Chondrocyte (in vitro differentiated cells): ENCODE measurements around the gene KRTAP9-7. TPM values are rescaled to one million over a fixed set of nuclear protein-coding genes. Genes with fewer than 3 reads are reported as not detected.
"Not testable (repeated sequence)": the region's sequence is repeated elsewhere in the genome, so short reads cannot be mapped to it uniquely, and the experiment has no call there.

Experiments used
- DNase-seq: peaks from one replicate; pipeline ENCODE4 v3.0.0; 2021; ENCODE audit warnings: mixed read lengths, low spot score
- H3K27ac Mint-ChIP-seq: one replicate; pipeline ENCODE4 v1.8.0; 2021; ENCODE audit warnings: mild to moderate bottlenecking, moderate library complexity, mixed read lengths; ENCODE audit not compliant: unreplicated experiment
- H3K27me3 Mint-ChIP-seq: 2 replicates; pipeline ENCODE4 v1.8.0; 2021; ENCODE audit warnings: low read depth, mixed read lengths
- H3K36me3 Mint-ChIP-seq: 2 replicates; pipeline ENCODE4 v1.8.0; 2021; ENCODE audit warnings: low read depth, mixed read lengths
- H3K4me1 Mint-ChIP-seq: 2 replicates; pipeline ENCODE4 v1.8.0; 2021; ENCODE audit warnings: low read depth, mild to moderate bottlenecking, mixed read lengths
- H3K4me3 Mint-ChIP-seq: one replicate; pipeline ENCODE4 v1.8.0; 2021; ENCODE audit warnings: mild to moderate bottlenecking, moderate library complexity, mixed read lengths; ENCODE audit not compliant: unreplicated experiment
- H3K9me3 Mint-ChIP-seq: 2 replicates; pipeline ENCODE4 v1.8.0; 2021; ENCODE audit warnings: low read depth, mixed read lengths
- long read RNA-seq: library from polyadenylated mRNA; stranded (forward); transcript quantifications from one replicate; pipeline ENCODE4 v2.0.0, GENCODE V29; 2021
- total RNA-seq: library from RNA; stranded (reverse); gene quantifications from 3 replicates; pipeline ENCODE4 v1.2.1, GENCODE V29; 2021
- TF ChIP-seq, protein P1 (sequence below): fragments of 200-600 bp; sonication (generic); IDR thresholded peaks from 2 replicates; pipeline ENCODE4 v1.5.0; 2021; ENCODE audit warnings: antibody characterized with exemption, mild to moderate bottlenecking, moderate library complexity

KRTAP9-7 gene
- not detected in 3 replicates for total RNA-seq
- long read RNA-seq: 0 reads

DNA sequence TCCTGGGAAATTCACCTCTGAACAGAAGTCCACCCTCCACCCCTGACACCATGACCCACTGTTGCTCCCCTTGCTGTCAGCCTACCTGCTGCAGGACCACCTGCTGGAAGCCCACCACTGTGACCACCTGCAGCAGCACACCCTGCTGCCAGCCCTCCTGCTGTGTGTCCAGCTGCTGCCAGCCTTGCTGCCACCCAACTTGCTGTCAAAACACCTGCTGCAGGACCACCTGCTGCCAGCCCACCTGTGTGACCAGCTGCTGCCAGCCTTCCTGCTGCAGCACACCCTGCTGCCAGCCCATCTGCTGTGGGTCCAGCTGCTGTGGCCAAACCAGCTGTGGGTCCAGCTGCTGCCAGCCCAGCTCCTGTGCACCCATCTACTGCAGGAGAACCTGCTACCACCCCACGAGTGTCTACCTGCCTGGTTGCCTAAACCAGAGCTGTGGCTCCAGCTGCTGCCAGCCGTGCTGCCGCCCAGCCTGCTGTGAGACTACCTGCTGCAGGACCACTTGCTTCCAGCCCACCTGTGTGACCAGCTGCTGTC lies at the start of gene KRTAP9-7:
Gene KRTAP9-7, plus strand, starts transcription at position 51 of the 543 bp plus-strand sequence. Its CDS starts 0 bp downstream, at position 51.
- DNase-seq, H3K27me3 Mint-ChIP-seq, H3K4me3 Mint-ChIP-seq, H3K9me3 Mint-ChIP-seq, H3K27ac Mint-ChIP-seq, H3K36me3 Mint-ChIP-seq, H3K4me1 Mint-ChIP-seq: not testable (repeated sequence)

- no peaks in the 10 kb centered on the region for H3K36me3 Mint-ChIP-seq
- H3K9me3 Mint-ChIP-seq: peaks cover 2% of the 10 kb centered on the region
- no peak for DNase-seq
- H3K27me3 Mint-ChIP-seq: peaks cover 20% of the 10 kb centered on the region
- H3K27ac Mint-ChIP-seq: no peak overlapping the region
- no peak overlapping the region for H3K4me3 Mint-ChIP-seq
- no peaks in the 10 kb centered on the region for H3K4me1 Mint-ChIP-seq
- TF ChIP-seq, protein P1, sequence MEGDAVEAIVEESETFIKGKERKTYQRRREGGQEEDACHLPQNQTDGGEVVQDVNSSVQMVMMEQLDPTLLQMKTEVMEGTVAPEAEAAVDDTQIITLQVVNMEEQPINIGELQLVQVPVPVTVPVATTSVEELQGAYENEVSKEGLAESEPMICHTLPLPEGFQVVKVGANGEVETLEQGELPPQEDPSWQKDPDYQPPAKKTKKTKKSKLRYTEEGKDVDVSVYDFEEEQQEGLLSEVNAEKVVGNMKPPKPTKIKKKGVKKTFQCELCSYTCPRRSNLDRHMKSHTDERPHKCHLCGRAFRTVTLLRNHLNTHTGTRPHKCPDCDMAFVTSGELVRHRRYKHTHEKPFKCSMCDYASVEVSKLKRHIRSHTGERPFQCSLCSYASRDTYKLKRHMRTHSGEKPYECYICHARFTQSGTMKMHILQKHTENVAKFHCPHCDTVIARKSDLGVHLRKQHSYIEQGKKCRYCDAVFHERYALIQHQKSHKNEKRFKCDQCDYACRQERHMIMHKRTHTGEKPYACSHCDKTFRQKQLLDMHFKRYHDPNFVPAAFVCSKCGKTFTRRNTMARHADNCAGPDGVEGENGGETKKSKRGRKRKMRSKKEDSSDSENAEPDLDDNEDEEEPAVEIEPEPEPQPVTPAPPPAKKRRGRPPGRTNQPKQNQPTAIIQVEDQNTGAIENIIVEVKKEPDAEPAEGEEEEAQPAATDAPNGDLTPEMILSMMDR: no peak
Observed at GRCh38 chr17:41226051-41226450, 49.4 kb upstream of the KRTAP9-7 start.

DNA sequence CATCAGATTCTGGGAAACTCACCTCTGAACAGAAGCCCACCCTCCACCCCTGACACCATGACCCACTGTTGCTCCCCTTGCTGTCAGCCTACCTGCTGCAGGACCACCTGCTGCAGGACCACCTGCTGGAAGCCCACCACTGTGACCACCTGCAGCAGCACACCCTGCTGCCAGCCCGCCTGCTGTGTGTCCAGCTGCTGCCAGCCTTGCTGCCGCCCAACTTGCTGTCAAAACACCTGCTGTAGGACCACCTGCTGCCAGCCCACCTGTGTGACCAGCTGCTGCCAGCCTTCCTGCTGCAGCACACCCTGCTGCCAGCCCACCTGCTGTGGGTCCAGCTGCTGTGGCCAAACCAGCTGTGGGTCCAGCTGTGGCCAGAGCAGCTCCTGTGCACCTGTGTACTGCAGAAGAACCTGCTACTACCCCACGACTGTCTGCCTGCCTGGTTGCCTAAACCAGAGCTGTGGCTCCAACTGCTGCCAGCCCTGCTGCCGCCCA lies 48.9 kb upstream of the KRTAP9-7 start, which contains the start of gene KRTAP9-2:
Gene KRTAP9-2, plus strand, starts transcription at position 51 of the 498 bp plus-strand sequence. Its CDS starts 7 bp downstream, at position 58.
- H3K9me3 Mint-ChIP-seq, H3K27ac Mint-ChIP-seq, H3K4me3 Mint-ChIP-seq, H3K4me1 Mint-ChIP-seq, H3K36me3 Mint-ChIP-seq, DNase-seq: not testable (repeated sequence)
- peaks cover 19% of the 10 kb centered on the region for H3K27me3 Mint-ChIP-seq

DNA sequence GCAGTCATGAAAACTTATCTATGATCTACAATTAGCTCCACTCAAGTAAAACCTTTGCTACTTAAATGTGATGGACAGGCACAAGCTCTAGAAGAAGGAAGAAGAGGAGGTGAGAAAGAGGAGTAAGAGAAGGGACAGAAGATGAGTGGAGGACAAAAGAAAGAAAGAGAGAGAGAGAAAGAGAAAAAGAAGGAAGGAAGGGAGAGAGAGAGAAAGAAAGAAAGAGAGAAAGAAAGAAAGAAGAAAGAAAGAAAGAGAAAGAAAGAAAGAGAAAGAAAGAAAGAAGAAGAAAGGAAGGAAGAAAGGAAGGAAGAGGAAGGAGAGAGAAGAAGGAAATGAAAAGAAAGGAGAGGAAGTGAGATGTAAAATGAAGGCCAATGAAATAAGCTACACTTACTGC lies 45.4 kb upstream of the KRTAP9-7 start:
- peaks cover 44% of the 10 kb centered on the region for H3K27me3 Mint-ChIP-seq
- H3K9me3 Mint-ChIP-seq: no peaks in the 10 kb centered on the region
- DNase-seq: no peak
- TF ChIP-seq, protein P1: no peak
- no peaks in the 10 kb centered on the region for H3K4me1 Mint-ChIP-seq
- no peak overlapping the region for H3K4me3 Mint-ChIP-seq
- H3K27ac Mint-ChIP-seq: no peak overlapping the region
- no peaks in the 10 kb centered on the region for H3K36me3 Mint-ChIP-seq

GRCh38 chr17:41231731-41232130 lies 43.8 kb upstream of the KRTAP9-7 start:
- Mint-ChIP-seq H3K9me3 (no peaks in the 10 kb centered on the region), H3K27ac (no peak overlapping the region), H3K4me3 (no peak overlapping the region), H3K4me1 (no peaks in the 10 kb centered on the region), H3K27me3 (peaks cover 50% of the 10 kb centered on the region), H3K36me3 (no peaks in the 10 kb centered on the region)
- TF ChIP-seq, protein P1: no peak
- no peak for DNase-seq

DNA sequence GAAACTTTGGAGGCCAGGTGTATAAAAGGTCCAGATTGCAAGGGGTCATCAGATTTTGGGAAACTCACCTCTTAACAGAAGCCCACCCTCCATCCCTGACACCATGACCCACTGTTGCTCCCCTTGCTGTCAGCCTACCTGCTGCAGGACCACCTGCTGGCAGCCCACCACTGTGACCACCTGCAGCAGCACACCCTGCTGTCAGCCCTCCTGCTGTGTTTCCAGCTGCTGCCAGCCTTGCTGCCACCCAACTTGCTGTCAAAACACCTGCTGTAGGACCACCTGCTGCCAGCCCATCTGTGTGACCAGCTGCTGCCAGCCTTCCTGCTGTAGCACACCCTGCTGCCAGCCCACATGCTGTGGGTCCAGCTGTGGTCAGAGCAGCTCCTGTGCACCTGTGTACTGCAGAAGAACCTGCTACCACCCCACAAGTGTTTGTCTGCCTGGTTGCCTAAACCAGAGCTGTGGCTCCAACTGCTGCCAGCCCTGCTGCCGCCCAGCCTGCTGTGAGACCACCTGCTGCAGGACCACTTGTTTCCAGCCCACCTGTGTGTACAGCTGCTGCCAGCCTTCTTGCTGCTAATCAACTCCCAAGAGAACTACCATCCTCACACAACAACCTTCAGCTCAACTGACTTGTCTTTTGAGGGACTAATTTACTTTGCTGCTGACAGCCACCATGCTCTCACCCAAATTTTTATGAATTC lies 42.9 kb upstream of the KRTAP9-7 start, which contains the start of gene KRTAP9-3:
Gene KRTAP9-3, plus strand, starts transcription at position 51 of the 707 bp plus-strand sequence. Its CDS starts 53 bp downstream, at position 104.
- H3K4me1 Mint-ChIP-seq, H3K36me3 Mint-ChIP-seq, H3K4me3 Mint-ChIP-seq, H3K27ac Mint-ChIP-seq, DNase-seq, H3K9me3 Mint-ChIP-seq: not testable (repeated sequence)
- H3K27me3 Mint-ChIP-seq: peaks cover 55% of the 10 kb centered on the region

GRCh38 chr17:41237116-41237515 lies 38.4 kb upstream of the KRTAP9-7 start:
- H3K27ac Mint-ChIP-seq, H3K4me1 Mint-ChIP-seq, H3K4me3 Mint-ChIP-seq, DNase-seq, H3K9me3 Mint-ChIP-seq, H3K36me3 Mint-ChIP-seq: not testable (repeated sequence)
- peaks cover 57% of the 10 kb centered on the region for H3K27me3 Mint-ChIP-seq

GRCh38 chr17:41237949-41238437 lies 37.5 kb upstream of the KRTAP9-7 start, which contains the start of gene KRTAP9-8:
KRTAP9-8 (plus strand) TSS chr17:41237999; CDS start chr17:41238052, 53 bp downstream.
- H3K9me3 Mint-ChIP-seq, H3K4me1 Mint-ChIP-seq, H3K4me3 Mint-ChIP-seq, DNase-seq, H3K27ac Mint-ChIP-seq: not testable (repeated sequence)
- Mint-ChIP-seq H3K27me3 (peaks cover 59% of the 10 kb centered on the region), H3K36me3 (peaks cover 11% of the 10 kb centered on the region)

DNA sequence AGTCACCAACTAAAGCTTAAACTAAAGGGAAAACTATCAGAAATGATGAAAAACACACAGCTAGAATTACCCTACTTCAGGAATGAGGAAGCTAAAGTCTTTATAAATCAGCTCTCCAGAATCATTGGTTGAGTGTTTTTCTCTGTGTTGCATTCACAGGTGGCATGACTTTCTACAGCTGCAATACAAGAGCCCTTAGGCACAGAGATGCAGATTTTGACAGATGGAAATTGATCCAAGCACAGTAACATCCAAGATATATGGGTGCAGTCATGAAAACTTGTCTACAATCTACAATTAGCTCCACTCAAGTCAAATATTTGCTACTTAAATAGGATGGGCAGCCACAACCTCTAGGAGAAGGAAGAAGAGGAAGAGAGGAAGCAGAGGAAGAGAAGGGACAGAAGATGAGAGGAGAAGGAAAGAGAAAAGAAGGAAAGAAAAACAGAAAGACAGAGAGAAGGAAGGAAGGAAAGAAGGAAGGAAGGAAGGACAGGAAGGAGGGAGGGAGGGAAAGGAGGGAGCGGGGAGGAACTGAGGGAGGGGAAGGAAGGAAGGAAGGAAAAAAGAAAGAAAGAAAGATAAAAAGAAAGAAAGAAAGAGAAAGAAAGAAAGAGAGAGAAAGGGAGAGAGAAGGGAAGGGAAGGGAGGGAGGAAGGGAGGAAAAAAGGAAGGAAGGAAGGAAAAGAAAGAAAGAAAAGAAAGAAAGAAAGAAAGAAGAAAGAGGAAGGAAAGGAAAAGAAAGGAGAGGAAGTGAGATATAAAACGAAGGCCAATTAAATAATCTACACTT lies 28.3 kb upstream of the KRTAP9-7 start:
- H3K27ac Mint-ChIP-seq, H3K9me3 Mint-ChIP-seq, H3K36me3 Mint-ChIP-seq, H3K4me3 Mint-ChIP-seq, DNase-seq, H3K4me1 Mint-ChIP-seq: not testable (repeated sequence)
- H3K27me3 Mint-ChIP-seq: peaks cover 54% of the 10 kb centered on the region
